Central memory CD8-positive, alpha-beta T cell (primary cell): ENCODE results near the gene MLIP.
"Not testable (repeated sequence)": the region's sequence is repeated elsewhere in the genome, so short reads cannot be mapped to it uniquely, and the experiment has no call there.

ENCODE experiments used
- ATAC-seq: fragments of 150-1000 bp; cut with Tn5 transposase; replicated peaks from 2 replicates; pipeline ENCODE4 v1.10.0; 2022; ENCODE audit warnings: mild to moderate bottlenecking, moderate FRiP score, moderate number of reproducible peaks; ENCODE audit not compliant: poor library complexity, severe bottlenecking; ENCODE audit errors: extremely low read depth
- DNase-seq, 2 donors: peaks; one replicate each; pipeline ENCODE4 v3.0.0; 2021; ENCODE audit warnings: low spot score in 2 of 2
- H3K27ac Mint-ChIP-seq: one replicate; pipeline ENCODE4 v1.8.0; 2022; ENCODE audit warnings: low read depth, mild to moderate bottlenecking, moderate library complexity, mixed read lengths
- H3K27me3 Mint-ChIP-seq: one replicate; pipeline ENCODE4 v1.8.0; 2022; ENCODE audit warnings: mixed read lengths
- H3K36me3 Mint-ChIP-seq: one replicate; pipeline ENCODE4 v1.8.0; 2022; ENCODE audit warnings: mild to moderate bottlenecking, moderate library complexity, mixed read lengths; ENCODE audit not compliant: insufficient read depth
- H3K4me1 Mint-ChIP-seq: one replicate; pipeline ENCODE4 v1.8.0; 2022; ENCODE audit warnings: mixed read lengths
- H3K4me3 Mint-ChIP-seq: one replicate; pipeline ENCODE4 v1.8.0; 2022; ENCODE audit warnings: mild to moderate bottlenecking, moderate library complexity, mixed read lengths
- H3K9me3 Mint-ChIP-seq: one replicate; pipeline ENCODE4 v1.8.0; 2022; ENCODE audit warnings: mixed read lengths

MLIP gene

DNA sequence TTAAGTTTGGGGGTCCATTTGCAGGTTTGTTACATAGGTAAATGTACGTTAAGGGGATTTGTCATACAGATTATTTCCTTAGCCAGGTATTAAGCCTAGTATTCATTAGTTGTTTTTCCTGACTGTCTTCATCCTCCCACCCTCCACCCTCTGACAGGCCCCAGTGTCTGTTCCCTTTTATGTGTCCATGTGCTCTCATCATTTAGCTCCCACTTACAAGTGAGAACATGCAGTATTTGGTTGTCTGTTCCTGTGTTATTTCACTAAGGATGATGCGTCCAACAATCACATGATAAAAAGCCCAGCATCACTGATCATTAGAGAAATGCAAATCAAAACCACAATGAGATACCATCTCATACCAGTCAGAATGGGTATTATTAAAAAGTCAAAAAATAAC, 138.6 kb downstream of the MLIP start:
- H3K9me3 Mint-ChIP-seq = peaks cover 12% of the 10 kb centered on the region
- H3K4me3 Mint-ChIP-seq, ATAC-seq, H3K36me3 Mint-ChIP-seq, H3K4me1 Mint-ChIP-seq, H3K27me3 Mint-ChIP-seq, H3K27ac Mint-ChIP-seq, DNase-seq: not testable (repeated sequence)

DNA sequence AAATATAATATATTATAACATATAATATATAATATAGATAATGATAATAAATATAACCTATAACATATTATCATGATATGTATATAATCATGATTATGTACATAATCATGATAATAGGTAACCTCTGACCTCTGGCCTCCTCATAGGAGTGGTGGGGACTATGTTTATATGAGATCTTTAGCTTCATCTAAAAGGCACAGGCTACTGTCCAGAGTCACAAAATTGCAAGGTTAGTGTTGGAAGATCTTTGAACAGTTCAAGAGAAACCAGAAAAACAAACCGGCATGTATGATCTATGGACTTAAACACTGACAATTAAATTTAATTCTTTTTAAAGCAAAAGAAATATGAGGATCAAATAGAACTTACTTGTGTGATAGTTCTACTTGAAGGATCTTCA, 141.3 kb downstream of the MLIP start:
- Mint-ChIP-seq H3K27me3 (no peaks in the 10 kb centered on the region), H3K4me3 (no peak overlapping the region), H3K4me1 (no peaks in the 10 kb centered on the region), H3K9me3 (peaks cover 17% of the 10 kb centered on the region), H3K27ac (no peak overlapping the region), H3K36me3 (no peaks in the 10 kb centered on the region)
- no peak for ATAC-seq
- DNase-seq = no peak

DNA sequence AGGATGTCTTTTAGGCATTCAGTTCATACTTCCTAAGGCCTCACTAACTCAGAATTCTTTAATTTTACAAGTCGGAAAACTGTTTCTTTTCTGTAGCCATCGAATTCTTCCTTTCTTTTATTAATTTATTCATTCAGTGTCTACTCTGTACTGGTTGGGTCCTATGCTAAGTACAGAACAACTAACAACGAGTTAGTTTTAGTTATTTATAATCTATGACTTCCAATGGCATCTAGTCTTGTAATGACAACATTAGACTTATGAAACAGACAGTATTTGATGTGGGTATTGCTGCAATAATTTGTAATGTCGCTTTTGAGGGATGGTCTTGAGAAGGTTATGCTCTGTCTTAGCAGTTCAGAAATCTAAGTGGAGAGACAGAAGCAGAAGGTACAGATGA, 141.7 kb downstream of the MLIP start:
- no peak overlapping the region for H3K4me3 Mint-ChIP-seq
- H3K4me1 Mint-ChIP-seq = no peaks in the 10 kb centered on the region
- H3K36me3 Mint-ChIP-seq = no peaks in the 10 kb centered on the region
- H3K9me3 Mint-ChIP-seq = peaks cover 17% of the 10 kb centered on the region
- H3K27me3 Mint-ChIP-seq = no peaks in the 10 kb centered on the region
- ATAC-seq = no peak
- H3K27ac Mint-ChIP-seq = no peak overlapping the region
- DNase-seq = no peak

DNA sequence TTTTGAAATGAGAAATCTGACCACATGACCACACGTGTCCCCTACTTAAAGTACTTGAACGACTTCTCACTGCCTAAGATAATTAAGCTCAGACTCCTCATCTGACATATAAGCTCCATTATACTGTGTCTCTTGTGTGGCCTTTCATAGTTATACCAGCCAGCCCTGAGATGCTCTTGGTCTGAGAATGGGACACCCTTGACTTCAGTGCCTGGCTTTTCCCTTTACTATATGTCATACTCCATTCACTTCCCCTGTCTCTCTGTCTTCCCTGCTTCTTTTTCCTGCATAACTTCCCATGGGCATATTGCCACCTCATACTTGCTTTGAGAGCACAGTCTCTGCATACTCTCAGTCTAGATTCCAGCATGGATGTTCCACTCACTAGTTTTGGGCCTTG, 143.6 kb downstream of the MLIP start:
- no peak overlapping the region for H3K4me3 Mint-ChIP-seq
- H3K27me3 Mint-ChIP-seq = no peaks in the 10 kb centered on the region
- H3K4me1 Mint-ChIP-seq = no peaks in the 10 kb centered on the region
- ATAC-seq = no peak
- DNase-seq = no peak
- H3K27ac Mint-ChIP-seq = no peak overlapping the region
- no peaks in the 10 kb centered on the region for H3K36me3 Mint-ChIP-seq
- peaks cover 17% of the 10 kb centered on the region for H3K9me3 Mint-ChIP-seq

DNA sequence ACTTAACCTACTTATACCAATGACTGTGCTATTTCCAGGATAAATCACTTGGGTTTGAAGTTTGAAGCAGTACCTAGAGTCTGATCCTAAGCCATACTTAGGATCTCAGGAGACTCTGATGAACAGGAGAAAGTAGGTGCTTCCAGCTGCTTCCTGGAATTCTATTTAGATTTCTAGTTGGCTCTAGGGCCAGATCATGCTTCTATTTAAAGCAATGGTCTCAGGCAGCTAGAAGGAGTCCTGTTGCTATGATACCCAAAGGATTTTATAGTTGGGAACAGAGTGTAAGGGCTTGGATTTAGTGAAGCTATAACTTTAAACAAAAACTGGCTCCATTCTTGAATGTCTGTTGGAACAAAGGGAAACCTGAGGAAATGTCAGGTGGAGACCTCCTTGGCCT, 144.6 kb downstream of the MLIP start:
- DNase-seq (no peak), ATAC-seq (no peak)
- H3K27ac Mint-ChIP-seq = no peak overlapping the region
- H3K36me3 Mint-ChIP-seq = no peaks in the 10 kb centered on the region
- H3K9me3 Mint-ChIP-seq = peaks cover 17% of the 10 kb centered on the region
- H3K27me3 Mint-ChIP-seq = no peaks in the 10 kb centered on the region
- no peaks in the 10 kb centered on the region for H3K4me1 Mint-ChIP-seq
- H3K4me3 Mint-ChIP-seq = no peak overlapping the region

DNA sequence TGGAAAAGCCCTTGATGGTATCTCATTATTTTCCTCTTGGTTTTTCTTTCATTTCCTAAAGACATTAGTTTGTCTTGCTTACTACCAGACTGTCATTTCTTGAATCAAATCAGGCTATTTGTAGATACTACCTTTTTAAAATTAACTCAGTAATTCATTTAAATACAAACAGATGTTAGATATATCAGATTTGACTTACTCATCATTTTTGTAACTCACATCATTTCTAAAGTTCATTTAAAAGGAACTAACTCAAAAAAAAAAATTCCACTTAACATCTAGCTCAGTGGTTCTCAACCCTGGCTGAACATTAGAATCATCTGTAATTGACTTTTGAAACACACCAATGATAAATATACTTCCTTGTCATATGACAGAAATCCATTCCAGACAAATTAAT, 148.8 kb downstream of the MLIP start:
- Mint-ChIP-seq H3K4me1 (no peaks in the 10 kb centered on the region), H3K9me3 (peaks cover 8% of the 10 kb centered on the region), H3K27me3 (no peaks in the 10 kb centered on the region), H3K27ac (no peak overlapping the region), H3K36me3 (no peaks in the 10 kb centered on the region), H3K4me3 (no peak overlapping the region)
- no peak for DNase-seq
- ATAC-seq = no peak

DNA sequence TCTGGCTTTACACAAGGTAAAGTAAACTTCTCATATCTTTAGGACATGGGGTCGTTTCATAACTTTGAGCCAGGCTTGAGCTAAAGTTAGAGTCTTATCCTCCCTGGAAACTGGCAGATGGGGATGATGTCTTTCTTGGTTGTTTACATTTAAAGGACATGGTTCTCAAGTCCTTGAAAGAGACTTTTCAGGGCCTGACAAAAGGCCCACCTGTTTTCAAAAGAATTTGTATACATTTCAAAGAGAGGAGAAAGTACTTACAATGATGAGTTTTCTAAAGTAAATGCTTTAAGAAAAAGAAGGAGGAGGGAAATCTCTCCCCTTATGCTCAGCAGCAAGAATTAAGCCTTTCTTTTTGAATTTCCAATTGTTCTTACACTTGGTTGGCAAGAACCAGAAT, 151.3 kb downstream of the MLIP start:
- Mint-ChIP-seq H3K36me3 (no peaks in the 10 kb centered on the region), H3K27me3 (no peaks in the 10 kb centered on the region), H3K9me3 (no peaks in the 10 kb centered on the region), H3K4me3 (no peak overlapping the region), H3K4me1 (no peaks in the 10 kb centered on the region), H3K27ac (no peak overlapping the region)
- DNase-seq (no peak), ATAC-seq (no peak)

DNA sequence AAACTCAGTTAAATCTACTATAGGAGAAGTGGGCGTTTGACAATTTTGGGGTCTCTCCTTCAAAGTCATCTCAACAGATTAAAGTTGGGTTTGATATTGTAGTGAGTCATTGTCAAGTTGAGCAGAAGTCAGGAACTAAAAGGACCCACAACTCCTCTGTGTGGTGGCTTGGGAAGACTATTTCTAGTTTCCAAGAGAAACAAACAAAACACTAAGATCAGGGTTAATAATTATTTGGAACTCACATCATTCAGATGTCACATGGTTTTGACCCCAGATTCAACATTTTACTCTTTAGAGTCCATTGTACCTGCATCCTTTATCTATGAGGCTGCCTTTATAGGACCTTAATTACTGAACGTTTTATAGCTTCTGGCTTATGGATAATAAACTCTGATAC, 151.7 kb downstream of the MLIP start:
- Mint-ChIP-seq H3K36me3 (no peaks in the 10 kb centered on the region), H3K4me3 (no peak overlapping the region), H3K27ac (no peak overlapping the region), H3K9me3 (no peaks in the 10 kb centered on the region), H3K4me1 (no peaks in the 10 kb centered on the region), H3K27me3 (no peaks in the 10 kb centered on the region)
- no peak for DNase-seq
- ATAC-seq = no peak

DNA sequence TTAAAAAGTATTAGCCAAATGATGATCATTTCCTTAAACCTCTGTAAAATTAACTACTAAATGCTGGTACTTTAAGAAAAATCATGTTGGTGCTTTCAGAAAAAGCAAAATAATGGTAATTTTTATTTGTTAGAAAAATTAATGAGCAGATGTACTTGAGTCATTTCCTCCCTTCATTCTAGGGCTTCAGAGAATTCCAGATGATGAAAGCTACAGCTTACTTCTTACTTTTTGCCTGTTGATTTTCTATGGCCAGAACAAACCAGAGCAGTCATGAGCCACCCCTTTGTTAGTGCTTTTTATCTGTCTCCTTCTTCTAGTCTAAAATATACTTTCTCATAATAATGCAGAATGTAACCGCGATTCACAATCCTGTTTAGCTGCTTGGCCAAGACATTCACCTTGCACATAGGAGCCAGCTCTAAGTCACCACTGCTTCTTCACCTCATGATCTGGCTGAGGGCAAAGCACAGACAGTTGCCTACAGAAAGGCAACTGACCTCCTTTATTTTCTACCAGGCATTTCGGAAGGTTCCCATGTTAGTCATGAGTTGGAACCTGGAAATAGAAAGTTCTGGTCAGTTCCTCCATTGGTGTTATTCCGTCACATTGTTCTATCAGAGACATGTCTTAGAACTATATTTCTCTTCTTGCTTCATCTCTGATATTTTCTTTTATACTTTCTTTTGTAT, 153.5 kb downstream of the MLIP start:
- no peak for ATAC-seq
- Mint-ChIP-seq H3K36me3 (no peaks in the 10 kb centered on the region), H3K4me1 (no peaks in the 10 kb centered on the region), H3K9me3 (peaks cover 5% of the 10 kb centered on the region), H3K27me3 (no peaks in the 10 kb centered on the region), H3K4me3 (no peak overlapping the region), H3K27ac (no peak overlapping the region)
- DNase-seq = no peak

DNA sequence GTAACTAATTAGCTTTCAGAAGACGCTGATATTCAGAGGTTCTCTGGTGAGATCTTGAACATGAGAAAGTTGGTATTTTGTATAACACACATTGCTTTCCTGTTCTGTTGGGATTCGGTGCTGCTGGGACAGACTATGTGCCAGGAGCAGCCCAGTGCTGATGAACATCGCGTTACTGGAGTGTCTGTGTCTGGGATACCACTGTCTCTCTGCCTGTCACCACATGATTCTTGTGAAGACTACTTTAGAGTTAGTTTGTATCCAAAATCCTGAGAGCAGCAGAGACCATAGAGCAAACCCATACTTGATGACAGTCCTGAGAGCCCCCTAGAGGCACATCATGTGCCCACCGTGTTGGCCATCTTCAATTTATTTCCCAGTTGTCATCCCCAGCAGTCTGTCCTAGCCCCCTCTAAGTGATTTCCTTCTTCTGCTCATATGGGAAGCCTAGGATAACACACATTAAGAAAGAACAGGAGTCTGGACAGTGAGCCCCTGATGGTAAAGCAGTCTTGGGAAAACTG, 155.2 kb downstream of the MLIP start:
- ATAC-seq (no peak), DNase-seq (no peak)
- H3K36me3 Mint-ChIP-seq = peaks cover 2% of the 10 kb centered on the region
- no peaks in the 10 kb centered on the region for H3K4me1 Mint-ChIP-seq
- no peak overlapping the region for H3K4me3 Mint-ChIP-seq
- no peak overlapping the region for H3K27ac Mint-ChIP-seq
- H3K9me3 Mint-ChIP-seq = peaks cover 9% of the 10 kb centered on the region
- no peaks in the 10 kb centered on the region for H3K27me3 Mint-ChIP-seq

DNA sequence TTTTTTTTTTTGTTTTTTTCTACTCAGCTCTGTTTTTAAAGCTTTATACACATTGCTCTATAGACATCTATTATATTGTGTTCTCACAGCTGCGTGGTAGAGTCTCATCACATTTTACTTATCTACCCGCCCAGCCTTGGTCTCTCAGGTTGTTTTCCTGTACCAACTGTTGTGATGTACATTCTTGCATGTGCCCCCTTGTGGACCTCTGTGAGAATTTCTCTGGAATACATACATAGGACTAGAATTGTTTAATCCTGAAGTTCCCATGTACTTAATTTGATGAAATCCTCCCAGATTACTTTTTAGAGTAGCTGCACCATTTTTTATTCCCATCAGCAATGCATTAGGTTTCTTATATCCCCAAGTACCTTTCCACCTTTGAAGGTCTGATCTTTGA, 156.6 kb downstream of the MLIP start:
- H3K27ac Mint-ChIP-seq = no peak overlapping the region
- peaks cover 2% of the 10 kb centered on the region for H3K36me3 Mint-ChIP-seq
- peaks cover 12% of the 10 kb centered on the region for H3K9me3 Mint-ChIP-seq
- no peaks in the 10 kb centered on the region for H3K27me3 Mint-ChIP-seq
- no peak for ATAC-seq
- DNase-seq = no peak
- H3K4me1 Mint-ChIP-seq = no peaks in the 10 kb centered on the region
- H3K4me3 Mint-ChIP-seq = no peak overlapping the region

DNA sequence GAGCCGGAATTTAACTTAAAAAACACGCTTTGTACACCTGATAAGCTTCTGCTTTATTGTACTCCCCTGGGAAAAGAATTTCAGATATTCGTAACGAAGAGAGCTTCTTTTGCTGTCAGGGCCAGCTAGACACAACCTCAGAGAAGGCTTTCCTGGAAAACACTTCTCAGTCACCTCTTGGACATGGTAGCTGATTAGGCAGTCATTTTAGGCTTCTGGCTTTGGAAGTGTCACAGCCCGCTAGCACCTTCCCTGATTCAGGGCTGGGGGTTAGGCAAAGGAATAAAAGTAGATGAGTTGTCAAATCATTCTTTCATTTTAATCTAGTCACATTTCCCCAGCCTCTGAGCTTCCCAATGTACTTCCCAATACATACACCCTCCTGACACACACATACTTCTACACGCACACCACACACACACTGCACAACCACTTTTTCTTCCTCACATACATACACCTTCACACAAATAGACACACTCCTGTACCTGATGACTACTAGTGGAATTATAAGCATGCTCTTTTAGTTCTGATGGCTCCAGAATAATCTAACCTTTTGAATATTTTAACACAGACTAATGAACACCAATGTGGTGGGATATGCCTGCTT, 162.1 kb downstream of the MLIP start:
- H3K27me3 Mint-ChIP-seq = no peaks in the 10 kb centered on the region
- ATAC-seq = no peak
- H3K27ac Mint-ChIP-seq = no peak overlapping the region
- H3K9me3 Mint-ChIP-seq = peaks cover 29% of the 10 kb centered on the region
- no peak for DNase-seq
- no peaks in the 10 kb centered on the region for H3K4me1 Mint-ChIP-seq
- no peak overlapping the region for H3K4me3 Mint-ChIP-seq
- H3K36me3 Mint-ChIP-seq = peaks cover 2% of the 10 kb centered on the region

DNA sequence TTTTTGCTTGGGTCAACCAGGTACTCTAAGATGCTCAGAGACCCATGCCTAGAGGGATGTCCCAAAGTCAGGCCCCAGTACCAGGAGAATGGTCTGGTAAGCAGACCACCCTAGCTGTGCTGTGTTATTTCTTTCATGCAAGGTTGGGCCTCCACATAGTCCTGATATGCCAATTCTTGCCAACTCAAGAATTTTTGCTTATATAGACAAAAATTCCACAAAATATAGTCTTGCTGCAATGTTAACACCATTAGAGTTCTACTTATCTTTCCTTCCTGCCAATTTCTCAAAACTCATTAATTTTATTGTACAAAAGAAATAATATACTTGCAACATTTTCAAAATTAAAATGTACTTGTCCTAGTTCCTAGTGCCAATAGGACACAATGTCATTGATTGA, 163.1 kb downstream of the MLIP start:
- Mint-ChIP-seq H3K9me3 (peaks cover 30% of the 10 kb centered on the region), H3K27me3 (no peaks in the 10 kb centered on the region), H3K36me3 (peaks cover 2% of the 10 kb centered on the region), H3K4me1 (no peaks in the 10 kb centered on the region), H3K27ac (no peak overlapping the region), H3K4me3 (no peak overlapping the region)
- DNase-seq (no peak), ATAC-seq (no peak)
